ENCODE measurements around the gene TMEM88. TPM values are rescaled to one million over a fixed set of nuclear protein-coding genes. Genes with fewer than 3 reads are reported as not detected.

The TMEM88 gene
- total and polyA plus RNA-seq, 2 of the 13 experiments (the other 11 are each of a cell fraction or from before 2014, with no cell fraction given), result 0.31 to 0.66 TPM

DNA sequence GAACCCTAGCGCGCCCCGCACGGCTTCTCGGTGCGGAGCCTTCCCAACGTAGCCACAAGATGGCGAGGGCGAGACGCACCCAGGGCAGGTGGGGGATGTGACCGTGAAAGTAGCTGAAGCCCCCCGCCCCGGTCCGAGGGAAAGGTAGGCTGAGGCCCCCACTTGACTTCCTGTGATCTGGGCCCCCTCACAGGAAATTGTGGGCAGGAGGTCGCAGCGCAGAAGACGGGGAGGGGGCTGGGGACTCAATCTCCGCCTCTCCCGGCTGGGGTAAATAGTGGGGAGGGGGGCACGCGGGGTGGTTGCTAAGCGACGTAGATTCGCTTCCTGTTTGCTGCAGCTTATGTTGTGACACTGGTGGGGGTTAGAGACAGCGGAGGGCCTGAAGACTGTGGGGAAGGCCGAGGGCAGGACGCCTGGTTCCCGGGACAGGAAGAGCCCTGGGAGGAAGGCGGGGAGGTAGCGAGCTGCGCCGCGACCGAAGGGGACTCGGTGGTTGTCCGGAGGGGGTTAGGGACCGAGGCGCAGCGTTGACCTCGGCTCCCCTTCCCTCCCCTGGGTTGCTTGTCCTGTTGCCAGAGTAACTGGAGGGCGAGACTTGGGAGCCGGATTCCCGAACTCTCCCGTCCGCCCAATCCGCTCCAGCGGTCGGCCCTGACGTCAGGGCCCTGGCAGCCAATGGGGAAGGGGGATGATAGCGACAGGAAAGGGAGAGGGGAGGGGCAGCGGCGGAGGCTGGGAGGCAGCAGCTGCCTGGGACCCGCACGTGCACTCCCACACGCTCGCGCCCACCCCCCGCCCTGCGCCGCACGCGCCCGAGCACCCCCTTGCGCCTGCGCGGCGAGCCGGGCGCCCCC lies 19.7 kb upstream of the TMEM88 start (continued):
- TF ChIP-seq ZFP90 (CRISPR knock-in tag; IDR thresholded peaks at IDR 0.05; ENCODE audit: borderline replicate concordance) (no peak), AFF4 (CRISPR knock-in tag; IDR thresholded peaks at IDR 0.05) (no peak), ZNF121 (CRISPR knock-in tag; IDR thresholded peaks at IDR 0.05) (no peak), NR2F6 (IDR thresholded peaks at IDR 0.05) (no peak), NR2F6 (CRISPR knock-in tag; IDR thresholded peaks at IDR 0.05) (peak; percentile 61), MAX (IDR thresholded peaks at IDR 0.05) (peak; percentile 94), ZBTB43 (CRISPR knock-in tag; conservative IDR thresholded peaks at IDR 0.05) (peak; percentile 50; the same call in 1 of the 2 replicates), SRSF4 (IDR thresholded peaks at IDR 0.05; ENCODE audit: low read depth, low read length, poor library complexity, severe bottlenecking) (no peak), ISX (CRISPR knock-in tag; conservative IDR thresholded peaks at IDR 0.05) (no peak), GMEB2 (CRISPR knock-in tag; IDR thresholded peaks at IDR 0.05; ENCODE audit: low read depth) (no peak), ZNF503 (CRISPR knock-in tag; IDR thresholded peaks at IDR 0.05) (peak; percentile 20; the same call in 1 of the 2 replicates), MTF1 (CRISPR knock-in tag; IDR thresholded peaks at IDR 0.05) (no peak), ZNF556 (CRISPR knock-in tag; IDR thresholded peaks at IDR 0.05; ENCODE audit: borderline replicate concordance) (0 out of 2 replicates have a peak, but pooled peaks have one; percentile 58), ZNF30 (CRISPR knock-in tag; IDR thresholded peaks at IDR 0.05) (no peak)

All from HepG2 (cell line).